K562 (cell line): ENCODE results near the gene LRRC8C. TPM values are rescaled to one million over a fixed set of nuclear protein-coding genes. Genes with fewer than 3 reads are reported as not detected.

Source experiments
- ASH1L ChIP-seq: fragments of 450-650 bp; IDR thresholded peaks from 2 replicates; pipeline ENCODE4 v1.6.1; 2018; ENCODE audit warnings: borderline replicate concordance, mild to moderate bottlenecking, low read depth; ENCODE audit not compliant: partially characterized antibody
- CHD1 ChIP-seq: fragments of 200-600 bp; sonication (generic); IDR thresholded peaks from one replicate; pipeline ENCODE4 v1.6.1; 2012; ENCODE audit warnings: mild to moderate bottlenecking, moderate library complexity, low read length, inconsistent platforms
- HNRNPLL ChIP-seq: fragments of 200-400 bp; formaldehyde crosslinking; IDR thresholded peaks from 2 replicates; pipeline ENCODE4 v1.6.1; 2017; ENCODE audit warnings: low read length, low read depth, mild to moderate bottlenecking; ENCODE audit not compliant: poor library complexity, severe bottlenecking
- NFATC3 ChIP-seq: fragments of 450-650 bp; IDR thresholded peaks from 2 replicates; pipeline ENCODE4 v1.6.1; 2017; ENCODE audit warnings: mild to moderate bottlenecking
- ZNF165 ChIP-seq: fragments of 250-450 bp; sonication (Bioruptor Pico); IDR thresholded peaks from 2 replicates; pipeline ENCODE4 v1.4.0; 2020; ENCODE audit warnings: borderline replicate concordance
- polyA plus RNA-seq, 8 experiments: library from polyadenylated mRNA; depleted of rRNA in 4 of 8; stranded (reverse) in 5 of 8; unstranded in 3 of 8; fragments of >200 nt; fragmentation: Nextera tagmentation in 2 of 8; fragmentation: Illumina TruSeq in 1 of 8; extraction: Ambion mirVana in 2 of 8; extraction: Trizol in 1 of 8; gene quantifications; 2 replicates each; pipeline versions ENCODE4 v1.2.1 to v1.2.3, GENCODE V29; 2011 to 2014; ENCODE audit warnings: inconsistent platforms in 1 of 8, missing spikeins in 1 of 8
- total RNA-seq, 7 experiments: library from RNA; depleted of rRNA in 6 of 7; stranded (reverse); fragments of >200 nt in 6 of 7; fragmentation: Illumina TruSeq in 2 of 7; extraction: Trizol in 2 of 7; gene quantifications; 2 replicates each; pipeline versions ENCODE4 v1.2.1 to v1.2.3, GENCODE V29; 2011 to 2021; ENCODE audit warnings: low replicate concordance in 1 of 7
- TF ChIP-seq, protein P1 (sequence below): sonication (generic); formaldehyde crosslinking; IDR thresholded peaks from 2 replicates; pipeline ENCODE4 v1.8.0; 2022; ENCODE audit warnings: mild to moderate bottlenecking, missing genetic modification reagents
- TF ChIP-seq, protein P2 (sequence below): fragments of 450-650 bp; IDR thresholded peaks from 2 replicates; pipeline ENCODE4 v1.6.1; 2016; ENCODE audit warnings: missing biosample characterization, missing genetic modification characterization

The LRRC8C gene
- total and polyA plus RNA-seq, 9 of the 15 experiments (the other 6 are each of a cell fraction or from before 2014, with no cell fraction given), result 1.00 to 12.5 (median 4.5) TPM

DNA sequence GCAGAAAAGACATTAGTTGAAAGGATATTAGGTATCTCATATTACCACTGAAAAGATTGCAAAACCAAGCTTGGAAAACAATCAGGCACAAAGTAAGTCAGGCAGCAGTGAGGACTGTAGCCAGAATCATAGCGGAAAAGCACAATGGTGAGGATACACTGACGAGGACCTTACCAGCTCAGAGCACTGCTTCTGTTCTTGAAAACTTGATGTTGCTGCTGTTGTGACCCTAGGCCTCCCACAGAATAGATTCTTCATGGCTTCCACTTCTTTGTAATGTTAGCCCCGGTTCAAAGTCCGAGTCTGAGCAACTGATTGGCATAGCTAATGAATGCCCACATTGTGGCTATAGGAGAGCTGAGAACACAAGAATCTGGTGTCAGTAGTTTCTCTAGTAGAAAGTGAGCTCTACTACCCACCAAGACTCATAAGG is 45.2 kb upstream of the LRRC8C start (continued):
- TF ChIP-seq, protein P1, sequence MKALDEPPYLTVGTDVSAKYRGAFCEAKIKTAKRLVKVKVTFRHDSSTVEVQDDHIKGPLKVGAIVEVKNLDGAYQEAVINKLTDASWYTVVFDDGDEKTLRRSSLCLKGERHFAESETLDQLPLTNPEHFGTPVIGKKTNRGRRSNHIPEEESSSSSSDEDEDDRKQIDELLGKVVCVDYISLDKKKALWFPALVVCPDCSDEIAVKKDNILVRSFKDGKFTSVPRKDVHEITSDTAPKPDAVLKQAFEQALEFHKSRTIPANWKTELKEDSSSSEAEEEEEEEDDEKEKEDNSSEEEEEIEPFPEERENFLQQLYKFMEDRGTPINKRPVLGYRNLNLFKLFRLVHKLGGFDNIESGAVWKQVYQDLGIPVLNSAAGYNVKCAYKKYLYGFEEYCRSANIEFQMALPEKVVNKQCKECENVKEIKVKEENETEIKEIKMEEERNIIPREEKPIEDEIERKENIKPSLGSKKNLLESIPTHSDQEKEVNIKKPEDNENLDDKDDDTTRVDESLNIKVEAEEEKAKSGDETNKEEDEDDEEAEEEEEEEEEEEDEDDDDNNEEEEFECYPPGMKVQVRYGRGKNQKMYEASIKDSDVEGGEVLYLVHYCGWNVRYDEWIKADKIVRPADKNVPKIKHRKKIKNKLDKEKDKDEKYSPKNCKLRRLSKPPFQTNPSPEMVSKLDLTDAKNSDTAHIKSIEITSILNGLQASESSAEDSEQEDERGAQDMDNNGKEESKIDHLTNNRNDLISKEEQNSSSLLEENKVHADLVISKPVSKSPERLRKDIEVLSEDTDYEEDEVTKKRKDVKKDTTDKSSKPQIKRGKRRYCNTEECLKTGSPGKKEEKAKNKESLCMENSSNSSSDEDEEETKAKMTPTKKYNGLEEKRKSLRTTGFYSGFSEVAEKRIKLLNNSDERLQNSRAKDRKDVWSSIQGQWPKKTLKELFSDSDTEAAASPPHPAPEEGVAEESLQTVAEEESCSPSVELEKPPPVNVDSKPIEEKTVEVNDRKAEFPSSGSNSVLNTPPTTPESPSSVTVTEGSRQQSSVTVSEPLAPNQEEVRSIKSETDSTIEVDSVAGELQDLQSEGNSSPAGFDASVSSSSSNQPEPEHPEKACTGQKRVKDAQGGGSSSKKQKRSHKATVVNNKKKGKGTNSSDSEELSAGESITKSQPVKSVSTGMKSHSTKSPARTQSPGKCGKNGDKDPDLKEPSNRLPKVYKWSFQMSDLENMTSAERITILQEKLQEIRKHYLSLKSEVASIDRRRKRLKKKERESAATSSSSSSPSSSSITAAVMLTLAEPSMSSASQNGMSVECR (CRISPR knock-in tag), result no peak
- TF ChIP-seq, protein P2, sequence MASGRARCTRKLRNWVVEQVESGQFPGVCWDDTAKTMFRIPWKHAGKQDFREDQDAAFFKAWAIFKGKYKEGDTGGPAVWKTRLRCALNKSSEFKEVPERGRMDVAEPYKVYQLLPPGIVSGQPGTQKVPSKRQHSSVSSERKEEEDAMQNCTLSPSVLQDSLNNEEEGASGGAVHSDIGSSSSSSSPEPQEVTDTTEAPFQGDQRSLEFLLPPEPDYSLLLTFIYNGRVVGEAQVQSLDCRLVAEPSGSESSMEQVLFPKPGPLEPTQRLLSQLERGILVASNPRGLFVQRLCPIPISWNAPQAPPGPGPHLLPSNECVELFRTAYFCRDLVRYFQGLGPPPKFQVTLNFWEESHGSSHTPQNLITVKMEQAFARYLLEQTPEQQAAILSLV, result no peak
- TF ChIP-seq CHD1, result no peak
- TF ChIP-seq ZNF165 (CRISPR knock-in tag), result no peak
- TF ChIP-seq ASH1L, result no peak
- TF ChIP-seq HNRNPLL, result no peak
- TF ChIP-seq NFATC3, result no peak
